ENCODE results near the gene CPED1. TPM values are rescaled to one million over a fixed set of nuclear protein-coding genes. Genes with fewer than 3 reads are reported as not detected.

CPED1 gene
- total and polyA plus RNA-seq, 2 donors (not counting 1 experiment from before 2014, with no cell fraction given): 70.2 to 196 TPM

GRCh38 chr7:121012170-121012874 lies 23.8 kb downstream of the CPED1 start:
- no peaks in the 10 kb centered on the region for H3K36me3 ChIP-seq (ENCODE audit: control insufficient read depth, insufficient read depth, low read length)
- H3K9ac ChIP-seq (ENCODE audit: insufficient read depth, low read length): no peak overlapping the region
- H3K79me2 ChIP-seq (ENCODE audit: control insufficient read depth, insufficient read depth, low read length): peaks cover 51% of the 10 kb centered on the region
- no peak for DNase-seq (ENCODE audit: low read depth in 2 of 2)
- no peak for TF ChIP-seq CTCF (conservative IDR thresholded peaks at IDR 0.05 in 1 of 2, IDR thresholded peaks at IDR 0.05 in 1 of 2; ENCODE audit: low read depth in 1 of 2, low read length in 2 of 2)
- no peak for TF ChIP-seq EZH2 (IDR thresholded peaks at IDR 0.05; ENCODE audit: low read length, missing control alignments)
- H3K9me3 ChIP-seq (ENCODE audit: control insufficient read depth, insufficient read depth, low read depth, low read length): no peaks in the 10 kb centered on the region
- no peak overlapping the region for H2AFZ ChIP-seq (ENCODE audit: low read length)
- H4K20me1 ChIP-seq (ENCODE audit: control insufficient read depth, extremely low read depth, insufficient read depth, low read length): no peaks in the 10 kb centered on the region
- no peak overlapping the region for H3K27ac ChIP-seq (ENCODE audit: insufficient read depth, low read length)
- no peak overlapping the region for H3K4me2 ChIP-seq (ENCODE audit: extremely low read depth, insufficient read depth, low read length)
- no peaks in the 10 kb centered on the region for H3K27me3 ChIP-seq (ENCODE audit: control insufficient read depth, insufficient read depth, low read length)
- H3K4me1 ChIP-seq (ENCODE audit: control insufficient read depth, extremely low read depth, insufficient read depth, low read length): peaks cover 7% of the 10 kb centered on the region
- no peak overlapping the region for H3K4me3 ChIP-seq (replicated peaks in 1 of 4; ENCODE audit: control extremely low read depth in 1 of 4, insufficient read depth in 1 of 4, low read depth in 3 of 4, low read length in 4 of 4)

- no peak overlapping the region for H2AFZ ChIP-seq (ENCODE audit: low read length)
- no peak overlapping the region for H3K27ac ChIP-seq (ENCODE audit: insufficient read depth, low read length)
- H3K4me1 ChIP-seq (ENCODE audit: control insufficient read depth, extremely low read depth, insufficient read depth, low read length): peaks cover 12% of the 10 kb centered on the region
- H3K79me2 ChIP-seq (ENCODE audit: control insufficient read depth, insufficient read depth, low read length): peaks cover 50% of the 10 kb centered on the region
- H3K9me3 ChIP-seq (ENCODE audit: control insufficient read depth, insufficient read depth, low read depth, low read length): no peaks in the 10 kb centered on the region
- H3K36me3 ChIP-seq (ENCODE audit: control insufficient read depth, insufficient read depth, low read length): no peaks in the 10 kb centered on the region
- H4K20me1 ChIP-seq (ENCODE audit: control insufficient read depth, extremely low read depth, insufficient read depth, low read length): no peaks in the 10 kb centered on the region
- no peak for DNase-seq (ENCODE audit: low read depth in 2 of 2)
- H3K27me3 ChIP-seq (ENCODE audit: control insufficient read depth, insufficient read depth, low read length): no peaks in the 10 kb centered on the region
- H3K9ac ChIP-seq (ENCODE audit: insufficient read depth, low read length): no peak overlapping the region
- H3K4me2 ChIP-seq (ENCODE audit: extremely low read depth, insufficient read depth, low read length): no peak overlapping the region
- TF ChIP-seq CTCF (conservative IDR thresholded peaks at IDR 0.05 in 1 of 2, IDR thresholded peaks at IDR 0.05 in 1 of 2; ENCODE audit: low read depth in 1 of 2, low read length in 2 of 2): no peak
- TF ChIP-seq EZH2 (IDR thresholded peaks at IDR 0.05; ENCODE audit: low read length, missing control alignments): no peak
- no peak overlapping the region for H3K4me3 ChIP-seq (replicated peaks in 1 of 4; ENCODE audit: control extremely low read depth in 1 of 4, insufficient read depth in 1 of 4, low read depth in 3 of 4, low read length in 4 of 4)
Measured at GRCh38 chr7:121012919-121013318, 24.4 kb downstream of the CPED1 start.

- H3K9ac ChIP-seq (ENCODE audit: insufficient read depth, low read length): no peak overlapping the region
- H3K9me3 ChIP-seq (ENCODE audit: control insufficient read depth, insufficient read depth, low read depth, low read length): no peaks in the 10 kb centered on the region
- no peak for DNase-seq (ENCODE audit: low read depth in 2 of 2)
- no peaks in the 10 kb centered on the region for H3K27me3 ChIP-seq (ENCODE audit: control insufficient read depth, insufficient read depth, low read length)
- TF ChIP-seq EZH2 (IDR thresholded peaks at IDR 0.05; ENCODE audit: low read length, missing control alignments): no peak
- no peak for TF ChIP-seq CTCF (conservative IDR thresholded peaks at IDR 0.05 in 1 of 2, IDR thresholded peaks at IDR 0.05 in 1 of 2; ENCODE audit: low read depth in 1 of 2, low read length in 2 of 2)
- no peaks in the 10 kb centered on the region for H3K36me3 ChIP-seq (ENCODE audit: control insufficient read depth, insufficient read depth, low read length)
- H3K79me2 ChIP-seq (ENCODE audit: control insufficient read depth, insufficient read depth, low read length): peaks cover 31% of the 10 kb centered on the region
- H3K4me1 ChIP-seq (ENCODE audit: control insufficient read depth, extremely low read depth, insufficient read depth, low read length): peaks cover 21% of the 10 kb centered on the region
- no peak overlapping the region for H3K4me3 ChIP-seq (replicated peaks in 1 of 4; ENCODE audit: control extremely low read depth in 1 of 4, insufficient read depth in 1 of 4, low read depth in 3 of 4, low read length in 4 of 4)
- H2AFZ ChIP-seq (ENCODE audit: low read length): no peak overlapping the region
- no peak overlapping the region for H3K27ac ChIP-seq (ENCODE audit: insufficient read depth, low read length)
- H3K4me2 ChIP-seq (ENCODE audit: extremely low read depth, insufficient read depth, low read length): no peak overlapping the region
- no peaks in the 10 kb centered on the region for H4K20me1 ChIP-seq (ENCODE audit: control insufficient read depth, extremely low read depth, insufficient read depth, low read length)
Measured at GRCh38 chr7:121015560-121015959, 27.0 kb downstream of the CPED1 start.

All from fibroblast of lung (primary cell).